ENCODE data around the gene FAM53B. TPM values are rescaled to one million over a fixed set of nuclear protein-coding genes. Genes with fewer than 3 reads are reported as not detected.

Gene FAM53B
- total RNA-seq, 2 experiments from 2014 or later: 8.7 to 9.6 TPM

GRCh38 chr10:124666494-124666893, 77.7 kb downstream of the FAM53B start:
- Mint-ChIP-seq H3K4me3 (no peak overlapping the region), H3K4me1 (peaks cover 22% of the 10 kb centered on the region), H3K36me3 (peaks cover 2% of the 10 kb centered on the region), H3K27me3 (no peaks in the 10 kb centered on the region), H3K27ac (no peak overlapping the region), H3K9me3 (no peaks in the 10 kb centered on the region)
- no peak for DNase-seq

GRCh38 chr10:124665980-124666379, 78.2 kb downstream of the FAM53B start:
- Mint-ChIP-seq H3K9me3 (no peaks in the 10 kb centered on the region), H3K4me1 (peaks cover 17% of the 10 kb centered on the region), H3K36me3 (peaks cover 2% of the 10 kb centered on the region), H3K4me3 (no peak overlapping the region), H3K27ac (no peak overlapping the region), H3K27me3 (no peaks in the 10 kb centered on the region)
- DNase-seq: no peak

DNA sequence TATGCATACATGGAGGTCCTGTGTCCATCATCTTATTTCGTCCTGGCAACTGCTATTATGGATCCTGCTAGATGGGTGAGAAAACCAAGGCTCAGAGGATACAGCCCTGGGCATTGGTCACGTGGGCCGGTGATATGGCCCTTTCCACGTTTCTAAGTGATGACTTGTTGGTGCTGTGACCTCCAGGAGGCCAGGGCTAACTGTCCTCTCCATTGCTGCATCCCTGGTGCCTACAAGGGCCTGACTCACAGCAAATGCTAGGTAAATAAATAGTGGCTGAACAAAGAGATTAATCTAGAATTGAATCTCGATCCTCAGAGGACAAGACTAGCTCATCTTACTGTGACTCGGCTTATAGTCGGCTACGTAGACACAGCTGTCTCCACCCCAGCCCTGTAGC, 78.6 kb downstream of the FAM53B start:
- Mint-ChIP-seq H3K9me3 (no peaks in the 10 kb centered on the region), H3K4me3 (no peak overlapping the region), H3K27ac (no peak overlapping the region), H3K27me3 (no peaks in the 10 kb centered on the region), H3K4me1 (peaks cover 13% of the 10 kb centered on the region), H3K36me3 (peaks cover 2% of the 10 kb centered on the region)
- no peak for DNase-seq

DNA sequence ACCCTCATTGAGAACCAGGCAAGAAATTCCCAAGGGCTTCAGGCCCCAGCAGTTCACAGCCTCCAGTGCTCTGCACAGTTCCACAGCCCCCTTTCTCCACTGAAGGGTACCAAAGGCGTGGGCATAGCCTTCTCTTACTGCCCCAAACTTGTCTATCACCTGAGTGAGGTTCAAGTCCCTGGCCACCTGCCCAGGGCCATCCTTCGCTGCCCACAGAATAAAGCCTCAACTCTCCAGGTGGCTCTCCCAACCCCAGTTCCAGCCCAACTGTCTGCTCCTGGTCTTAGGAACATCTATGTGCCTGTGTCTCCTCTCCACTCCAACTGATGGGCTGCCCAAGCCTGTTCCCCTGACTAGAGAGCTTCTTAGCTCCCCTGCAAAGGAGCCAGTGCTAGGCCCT, 79.1 kb downstream of the FAM53B start:
- H3K27me3 Mint-ChIP-seq: no peaks in the 10 kb centered on the region
- no peak overlapping the region for H3K27ac Mint-ChIP-seq
- no peak for DNase-seq
- H3K36me3 Mint-ChIP-seq: peaks cover 2% of the 10 kb centered on the region
- peaks cover 8% of the 10 kb centered on the region for H3K4me1 Mint-ChIP-seq
- H3K4me3 Mint-ChIP-seq: no peak overlapping the region
- H3K9me3 Mint-ChIP-seq: no peaks in the 10 kb centered on the region

DNA sequence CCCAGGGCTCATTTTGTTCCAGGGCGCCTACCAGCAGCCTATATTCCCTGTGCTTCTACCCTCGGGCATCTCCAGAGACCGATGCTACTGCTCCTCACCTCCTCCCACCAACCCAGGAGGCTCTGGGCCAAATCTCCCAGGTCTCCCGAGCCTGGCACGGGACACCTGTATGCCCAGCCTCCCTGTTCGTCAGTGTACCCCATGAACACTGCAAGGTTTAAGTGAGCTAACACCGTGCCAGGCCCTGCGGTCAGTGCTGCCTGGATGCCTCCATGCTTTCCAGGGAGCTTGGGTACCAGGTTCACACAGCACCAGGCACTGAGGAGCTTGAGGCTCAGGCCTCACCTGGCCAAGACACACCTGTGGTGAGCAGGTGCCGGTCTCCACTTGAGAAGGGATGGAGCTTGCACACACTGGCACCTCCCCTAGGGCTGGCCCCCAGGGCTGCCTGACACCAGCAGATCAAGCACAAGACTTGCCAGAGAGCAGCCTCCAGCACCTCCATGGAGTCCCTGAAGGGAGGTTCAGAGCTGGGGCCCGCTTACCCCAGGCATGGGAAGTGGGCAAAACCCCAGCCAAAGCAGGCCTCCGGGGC, 80.3 kb downstream of the FAM53B start:
- H3K27ac Mint-ChIP-seq: no peak overlapping the region

DNA sequence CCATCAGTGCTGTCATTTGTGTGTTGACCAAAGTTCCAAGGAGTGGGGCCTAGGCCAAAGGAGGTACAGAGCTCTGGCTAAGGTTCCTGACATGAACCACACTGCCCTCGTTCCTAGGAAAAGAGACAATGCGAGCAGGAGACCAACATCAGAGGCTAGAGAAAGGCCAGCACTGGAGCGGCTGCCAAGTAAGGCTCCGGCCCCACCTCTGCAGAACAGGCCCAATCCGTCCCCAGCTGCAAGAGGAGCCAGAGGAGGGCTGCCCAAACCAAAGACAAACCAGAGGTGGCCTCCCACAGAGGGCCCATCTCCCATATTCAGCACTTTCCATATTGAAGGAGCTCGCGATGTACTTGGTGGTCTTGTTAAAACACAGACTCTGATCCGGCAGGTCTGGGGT, 81.0 kb downstream of the FAM53B start:
- DNase-seq: no peak
- Mint-ChIP-seq H3K4me3 (no peak overlapping the region), H3K27ac (no peak overlapping the region), H3K9me3 (no peaks in the 10 kb centered on the region), H3K4me1 (peaks cover 25% of the 10 kb centered on the region), H3K36me3 (peaks cover 2% of the 10 kb centered on the region), H3K27me3 (no peaks in the 10 kb centered on the region)

More for the DNA sequence above, 80.3 kb downstream of the FAM53B start:
- Mint-ChIP-seq H3K36me3 (peaks cover 2% of the 10 kb centered on the region), H3K4me1 (peaks cover 19% of the 10 kb centered on the region), H3K9me3 (no peaks in the 10 kb centered on the region), H3K4me3 (no peak overlapping the region), H3K27me3 (no peaks in the 10 kb centered on the region)
- no peak for DNase-seq

- Mint-ChIP-seq H3K27me3 (no peaks in the 10 kb centered on the region), H3K9me3 (no peaks in the 10 kb centered on the region), H3K4me3 (no peak overlapping the region), H3K27ac (no peak overlapping the region), H3K36me3 (peaks cover 2% of the 10 kb centered on the region), H3K4me1 (peaks cover 29% of the 10 kb centered on the region)
- no peak for DNase-seq
These were observed 82.5 kb downstream of the FAM53B start for GRCh38 chr10:124661660-124662180.

- H3K4me3 Mint-ChIP-seq: no peak overlapping the region
- H3K4me1 Mint-ChIP-seq: peaks cover 33% of the 10 kb centered on the region
- H3K27ac Mint-ChIP-seq: no peak overlapping the region
- H3K36me3 Mint-ChIP-seq: peaks cover 2% of the 10 kb centered on the region
- no peak for DNase-seq
- H3K27me3 Mint-ChIP-seq: no peaks in the 10 kb centered on the region
- no peaks in the 10 kb centered on the region for H3K9me3 Mint-ChIP-seq
These were observed 83.6 kb downstream of the FAM53B start for GRCh38 chr10:124660404-124661125.

DNA sequence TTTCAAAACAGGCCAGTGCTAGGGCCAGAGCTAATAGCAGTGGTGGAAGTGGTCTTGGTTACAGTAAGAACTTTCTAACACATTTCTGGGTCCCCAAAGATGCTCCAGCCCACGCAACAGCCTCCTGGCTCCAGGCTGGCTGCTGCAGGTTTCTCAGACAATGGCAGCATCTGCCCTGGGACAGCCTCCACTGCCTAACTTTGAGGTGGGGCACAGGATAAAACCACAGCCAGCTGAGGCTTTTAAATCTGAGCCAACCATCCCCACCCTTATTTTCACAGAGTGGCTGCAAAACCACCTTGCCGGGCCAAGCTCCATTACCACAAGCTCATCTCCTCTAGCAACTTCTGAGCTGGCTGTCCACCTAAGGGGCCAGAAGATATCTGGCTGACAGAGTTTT, 84.8 kb downstream of the FAM53B start:
- H3K27me3 Mint-ChIP-seq: no peaks in the 10 kb centered on the region
- peaks cover 2% of the 10 kb centered on the region for H3K36me3 Mint-ChIP-seq
- H3K27ac Mint-ChIP-seq: no peak overlapping the region
- no peak overlapping the region for H3K4me3 Mint-ChIP-seq
- peaks cover 36% of the 10 kb centered on the region for H3K4me1 Mint-ChIP-seq
- DNase-seq: no peak
- H3K9me3 Mint-ChIP-seq: no peaks in the 10 kb centered on the region

- H3K4me3 Mint-ChIP-seq: no peak overlapping the region
- H3K27me3 Mint-ChIP-seq: no peaks in the 10 kb centered on the region
- H3K36me3 Mint-ChIP-seq: peaks cover 2% of the 10 kb centered on the region
- no peak overlapping the region for H3K27ac Mint-ChIP-seq
- no peak for DNase-seq
- peaks cover 39% of the 10 kb centered on the region for H3K4me1 Mint-ChIP-seq
- H3K9me3 Mint-ChIP-seq: no peaks in the 10 kb centered on the region
These were observed 85.5 kb downstream of the FAM53B start for GRCh38 chr10:124658591-124659242.

GRCh38 chr10:124657806-124658205, 86.4 kb downstream of the FAM53B start:
- Mint-ChIP-seq H3K27ac (no peak overlapping the region), H3K4me1 (peaks cover 39% of the 10 kb centered on the region), H3K9me3 (no peaks in the 10 kb centered on the region), H3K36me3 (no peaks in the 10 kb centered on the region), H3K4me3 (no peak overlapping the region), H3K27me3 (no peaks in the 10 kb centered on the region)
- DNase-seq: no peak

DNA sequence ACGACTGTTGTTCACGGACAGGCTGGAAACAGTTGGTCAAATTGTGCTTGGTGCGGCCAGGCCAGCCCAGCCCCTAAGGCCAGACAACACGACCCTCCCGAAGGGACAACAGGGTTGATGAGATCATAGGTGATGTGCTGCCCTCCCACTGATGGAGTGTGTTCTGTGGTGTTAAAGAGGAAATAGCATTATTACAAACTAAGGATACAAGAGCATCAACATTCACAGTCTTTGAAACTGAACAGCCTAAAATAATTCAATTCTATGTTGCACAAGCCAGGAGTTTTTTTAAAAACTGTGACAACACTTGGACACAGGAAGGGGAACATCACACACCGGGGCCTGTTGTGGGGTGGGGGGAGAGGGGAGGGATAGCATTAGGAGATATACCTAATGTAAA, 87.6 kb downstream of the FAM53B start:
- Mint-ChIP-seq H3K27me3 (no peaks in the 10 kb centered on the region), H3K36me3 (no peaks in the 10 kb centered on the region), H3K4me3 (no peak overlapping the region), H3K4me1 (peaks cover 45% of the 10 kb centered on the region), H3K27ac (no peak overlapping the region), H3K9me3 (no peaks in the 10 kb centered on the region)
- no peak for DNase-seq

DNA sequence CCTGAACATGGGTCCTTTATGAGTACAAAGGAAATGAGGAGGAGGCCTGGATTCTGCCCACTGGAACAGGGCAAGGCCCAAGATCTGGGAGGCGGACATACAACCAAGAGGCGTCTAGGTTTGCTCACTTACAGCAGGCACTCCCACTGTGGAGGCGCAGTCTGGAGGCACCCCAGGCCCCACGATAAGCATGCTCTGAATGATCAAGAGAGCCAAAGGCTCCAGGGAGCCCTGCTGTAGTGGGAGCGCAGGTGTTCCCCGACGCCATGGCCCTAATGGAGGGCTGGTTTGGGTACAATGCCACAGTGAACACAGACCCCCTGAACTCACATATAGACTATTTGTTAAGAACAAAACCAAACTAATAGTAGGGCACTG, 88.1 kb downstream of the FAM53B start:
- H3K4me3 Mint-ChIP-seq: no peak overlapping the region
- no peaks in the 10 kb centered on the region for H3K36me3 Mint-ChIP-seq
- H3K27ac Mint-ChIP-seq: no peak overlapping the region
- H3K27me3 Mint-ChIP-seq: no peaks in the 10 kb centered on the region
- no peak for DNase-seq
- H3K4me1 Mint-ChIP-seq: peaks cover 50% of the 10 kb centered on the region
- H3K9me3 Mint-ChIP-seq: no peaks in the 10 kb centered on the region

GRCh38 chr10:124655191-124656112, 88.7 kb downstream of the FAM53B start:
- no peak overlapping the region for H3K4me3 Mint-ChIP-seq
- no peak overlapping the region for H3K27ac Mint-ChIP-seq
- no peaks in the 10 kb centered on the region for H3K9me3 Mint-ChIP-seq
- no peaks in the 10 kb centered on the region for H3K27me3 Mint-ChIP-seq
- H3K4me1 Mint-ChIP-seq: peaks cover 56% of the 10 kb centered on the region
- H3K36me3 Mint-ChIP-seq: no peaks in the 10 kb centered on the region
- DNase-seq: no peak

GRCh38 chr10:124654686-124655085, 89.5 kb downstream of the FAM53B start:
- Mint-ChIP-seq H3K4me3 (no peak overlapping the region), H3K27me3 (no peaks in the 10 kb centered on the region), H3K27ac (no peak overlapping the region), H3K4me1 (peaks cover 60% of the 10 kb centered on the region), H3K36me3 (no peaks in the 10 kb centered on the region), H3K9me3 (no peaks in the 10 kb centered on the region)
- DNase-seq: no peak

Data from activated naive CD8-positive, alpha-beta T cell treated with anti-CD3 and anti-CD28 coated beads for 36 hours (primary cell).